ENCODE measurements around the gene MAP3K1.
"Not testable (repeated sequence)": the region's sequence is repeated elsewhere in the genome, so short reads cannot be mapped to it uniquely, and the experiment has no call there.

Gene MAP3K1

GRCh38 chr5:56817263-56818014 is 2.1 kb downstream of the MAP3K1 start:
- FAIRE-seq: no peak

GRCh38 chr5:56818450-56819037 is 3.2 kb downstream of the MAP3K1 start:
- no peak for FAIRE-seq

GRCh38 chr5:56819060-56819881 is 3.9 kb downstream of the MAP3K1 start:
- no peak for FAIRE-seq

- not testable (repeated sequence) for FAIRE-seq
Measured at GRCh38 chr5:56821868-56822267, 6.5 kb downstream of the MAP3K1 start.

- no peak for FAIRE-seq
Measured at GRCh38 chr5:56822981-56823380, 7.6 kb downstream of the MAP3K1 start.

- no peak for FAIRE-seq
Measured at GRCh38 chr5:56824019-56824418, 8.7 kb downstream of the MAP3K1 start.

GRCh38 chr5:56825222-56825824 is 10.0 kb downstream of the MAP3K1 start:
- FAIRE-seq: no peak

- FAIRE-seq: no peak
Measured at GRCh38 chr5:56827049-56827448, 11.7 kb downstream of the MAP3K1 start.

- FAIRE-seq: no peak
Measured at GRCh38 chr5:56827924-56828323, 12.6 kb downstream of the MAP3K1 start.

GRCh38 chr5:56829137-56829908 is 14.0 kb downstream of the MAP3K1 start:
- FAIRE-seq: no peak

GRCh38 chr5:56831773-56832172 is 16.4 kb downstream of the MAP3K1 start:
- FAIRE-seq: no peak

GRCh38 chr5:56833325-56833724 is 18.0 kb downstream of the MAP3K1 start:
- no peak for FAIRE-seq

GRCh38 chr5:56837381-56837780 is 22.0 kb downstream of the MAP3K1 start:
- FAIRE-seq: no peak

- FAIRE-seq: no peak
Measured at GRCh38 chr5:56837956-56838355, 22.6 kb downstream of the MAP3K1 start.

GRCh38 chr5:56838409-56839039 is 23.2 kb downstream of the MAP3K1 start:
- peak; percentile 76 for FAIRE-seq

GRCh38 chr5:56839062-56839461 is 23.7 kb downstream of the MAP3K1 start:
- FAIRE-seq: no peak

- no peak for FAIRE-seq
Measured at GRCh38 chr5:56840597-56840996, 25.2 kb downstream of the MAP3K1 start.

- no peak for FAIRE-seq
Measured at GRCh38 chr5:56845277-56845676, 29.9 kb downstream of the MAP3K1 start.

GRCh38 chr5:56845904-56846480 is 30.6 kb downstream of the MAP3K1 start:
- FAIRE-seq: no peak

GRCh38 chr5:56848206-56848605 is 32.9 kb downstream of the MAP3K1 start:
- no peak for FAIRE-seq

GRCh38 chr5:56849671-56850070 is 34.3 kb downstream of the MAP3K1 start:
- FAIRE-seq: no peak

- no peak for FAIRE-seq
Measured at GRCh38 chr5:56850423-56850822, 35.1 kb downstream of the MAP3K1 start.

Data from TTC549 (cell line).